Mammary epithelial cell (primary cell): ENCODE results near the gene TMEM163.

Experiments used
- EZH2 ChIP-seq: IDR thresholded peaks from 2 replicates; pipeline ENCODE4 v1.6.1; 2012; ENCODE audit warnings: low read length, inconsistent platforms, borderline replicate concordance
- TF ChIP-seq, protein P1 (sequence below), 2 donors: IDR thresholded peaks in 1 of 2; conservative IDR thresholded peaks in 1 of 2; 2 replicates each; pipeline ENCODE4 v1.5.1; 2011 to 2012; ENCODE audit warnings: inconsistent platforms in 2 of 2, low read length in 2 of 2, mild to moderate bottlenecking in 2 of 2, control low read depth in 1 of 2, low read depth in 1 of 2; ENCODE audit not compliant: insufficient read depth in 1 of 2; ENCODE audit errors: extremely low read depth in 1 of 2

DNA sequence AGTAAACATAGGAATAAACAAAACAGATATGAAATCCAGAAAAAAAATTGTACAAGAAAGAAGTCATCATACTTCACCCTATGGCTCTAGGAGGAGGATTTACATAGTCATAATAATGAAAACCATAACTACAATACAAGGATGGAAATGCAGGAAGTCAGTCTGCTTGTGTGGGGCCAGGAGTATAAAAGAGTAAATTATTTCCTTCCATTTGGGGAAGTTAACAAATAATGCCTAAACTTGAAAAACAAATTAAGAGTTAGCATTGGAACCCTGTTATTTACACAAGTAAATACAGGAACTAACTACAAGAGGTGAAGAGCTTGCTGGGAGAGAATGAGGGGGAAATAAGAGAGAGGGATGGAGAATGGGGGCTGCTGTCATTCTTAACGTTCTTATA, 15.4 kb downstream of the TMEM163 start:
- TF ChIP-seq, protein P1, sequence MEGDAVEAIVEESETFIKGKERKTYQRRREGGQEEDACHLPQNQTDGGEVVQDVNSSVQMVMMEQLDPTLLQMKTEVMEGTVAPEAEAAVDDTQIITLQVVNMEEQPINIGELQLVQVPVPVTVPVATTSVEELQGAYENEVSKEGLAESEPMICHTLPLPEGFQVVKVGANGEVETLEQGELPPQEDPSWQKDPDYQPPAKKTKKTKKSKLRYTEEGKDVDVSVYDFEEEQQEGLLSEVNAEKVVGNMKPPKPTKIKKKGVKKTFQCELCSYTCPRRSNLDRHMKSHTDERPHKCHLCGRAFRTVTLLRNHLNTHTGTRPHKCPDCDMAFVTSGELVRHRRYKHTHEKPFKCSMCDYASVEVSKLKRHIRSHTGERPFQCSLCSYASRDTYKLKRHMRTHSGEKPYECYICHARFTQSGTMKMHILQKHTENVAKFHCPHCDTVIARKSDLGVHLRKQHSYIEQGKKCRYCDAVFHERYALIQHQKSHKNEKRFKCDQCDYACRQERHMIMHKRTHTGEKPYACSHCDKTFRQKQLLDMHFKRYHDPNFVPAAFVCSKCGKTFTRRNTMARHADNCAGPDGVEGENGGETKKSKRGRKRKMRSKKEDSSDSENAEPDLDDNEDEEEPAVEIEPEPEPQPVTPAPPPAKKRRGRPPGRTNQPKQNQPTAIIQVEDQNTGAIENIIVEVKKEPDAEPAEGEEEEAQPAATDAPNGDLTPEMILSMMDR (conservative IDR thresholded peaks at IDR 0.05 in 1 of 2, IDR thresholded peaks at IDR 0.05 in 1 of 2; ENCODE audit: extremely low read depth in 1 of 2, insufficient read depth in 1 of 2, low read depth in 1 of 2, low read length in 2 of 2), result no peak
- no peak for TF ChIP-seq EZH2
